CD14-positive monocyte (primary cell): ENCODE measurements around the gene MED9. TPM values are rescaled to one million over a fixed set of nuclear protein-coding genes. Genes with fewer than 3 reads are reported as not detected.

ENCODE experiments used
- DNase-seq, 3 donors: peaks; one replicate each; pipeline ENCODE4 v3.0.0-alpha.2; 2011 to 2022
- H2AFZ ChIP-seq: 2 replicates; pipeline ENCODE4 v1.6.0; 2012; ENCODE audit warnings: mild to moderate bottlenecking, low read depth, low read length, inconsistent platforms; ENCODE audit not compliant: insufficient read depth, poor library complexity, severe bottlenecking
- H3K27ac ChIP-seq, 2 donors: 1 replicate in 1 of 2; 2 replicates in 1 of 2; pipeline ENCODE4 v1.5.1; 2012 to 2013; ENCODE audit warnings: low read length in 2 of 2, control low read depth in 1 of 2, inconsistent platforms in 1 of 2, low read depth in 1 of 2, mild to moderate bottlenecking in 1 of 2
- H3K27me3 ChIP-seq, 2 donors: one replicate each; pipeline versions ENCODE4 v1.6.0 to v1.6.1; 2011 to 2013; ENCODE audit warnings: low read length in 2 of 2; ENCODE audit not compliant: control insufficient read depth in 2 of 2, insufficient read depth in 2 of 2
- H3K36me3 ChIP-seq, 2 donors: replicated peaks in 1 of 2; 1 replicate in 1 of 2; 2 replicates in 1 of 2; pipeline versions ENCODE4 v1.5.1 to v1.6.1; 2012 to 2013; ENCODE audit warnings: low read length in 2 of 2, control low read depth in 1 of 2, inconsistent platforms in 1 of 2, mild to moderate bottlenecking in 1 of 2; ENCODE audit not compliant: insufficient read depth in 2 of 2, control insufficient read depth in 1 of 2
- H3K4me1 ChIP-seq, 2 donors: 1 replicate in 1 of 2; 2 replicates in 1 of 2; pipeline versions ENCODE4 v1.5.1 to v1.6.1; 2012 to 2013; ENCODE audit warnings: low read length in 2 of 2, control low read depth in 1 of 2, inconsistent platforms in 1 of 2, mild to moderate bottlenecking in 1 of 2, moderate library complexity in 1 of 2; ENCODE audit not compliant: insufficient read depth in 2 of 2, control insufficient read depth in 1 of 2
- H3K4me2 ChIP-seq: replicated peaks from 2 replicates; pipeline ENCODE3; 2012; ENCODE audit warnings: low read length, moderate library complexity, mild to moderate bottlenecking; ENCODE audit not compliant: poor library complexity, severe bottlenecking; ENCODE audit errors: extremely low read depth
- H3K4me3 ChIP-seq, 3 experiments: fragments of 200-600 bp in 1 of 3; sonication (generic) in 1 of 3; replicated peaks in 1 of 3; 1 replicate in 2 of 3; 2 replicates in 1 of 3; pipeline ENCODE4 v1.5.1; 2011 to 2013; ENCODE audit warnings: low read length in 3 of 3, mild to moderate bottlenecking in 3 of 3, control low read depth in 2 of 3, low read depth in 2 of 3, inconsistent platforms in 1 of 3, moderate library complexity in 1 of 3
- H3K79me2 ChIP-seq: 2 replicates; pipeline ENCODE4 v1.6.0; 2012; ENCODE audit warnings: mild to moderate bottlenecking, control low read depth, inconsistent platforms, low read length, moderate library complexity; ENCODE audit not compliant: insufficient read depth
- H3K9ac ChIP-seq: 2 replicates; pipeline ENCODE4 v1.6.0; 2017; ENCODE audit warnings: low read length, mild to moderate bottlenecking; ENCODE audit not compliant: insufficient read depth, poor library complexity, severe bottlenecking
- H3K9me3 ChIP-seq, 2 donors: replicated peaks in 1 of 2; 1 replicate in 1 of 2; 2 replicates in 1 of 2; pipeline versions ENCODE4 v1.5.1 to v1.6.1; 2012 to 2013; ENCODE audit warnings: low read length in 2 of 2, control low read depth in 1 of 2; ENCODE audit not compliant: control insufficient read depth in 1 of 2, insufficient read depth in 1 of 2
- H4K20me1 ChIP-seq: 2 replicates; pipeline ENCODE4 v1.6.0; 2012; ENCODE audit warnings: mild to moderate bottlenecking, low read length, control low read depth, moderate library complexity; ENCODE audit not compliant: insufficient read depth
- H3K27ac Mint-ChIP-seq, 7 donors: one replicate each; pipeline ENCODE4 v1.8.0; 2020; ENCODE audit warnings: mild to moderate bottlenecking in 7 of 7, mixed read lengths in 7 of 7, moderate library complexity in 6 of 7, inconsistent platforms in 2 of 7
- H3K27me3 Mint-ChIP-seq, 3 donors: one replicate each; pipeline ENCODE4 v1.8.0; 2021 to 2022; ENCODE audit warnings: low read depth in 3 of 3, mild to moderate bottlenecking in 3 of 3, mixed read lengths in 3 of 3, moderate library complexity in 3 of 3, inconsistent platforms in 1 of 3
- H3K36me3 Mint-ChIP-seq, 2 donors: one replicate each; pipeline ENCODE4 v1.8.0; 2020; ENCODE audit warnings: mixed read lengths in 2 of 2, inconsistent platforms in 1 of 2, mild to moderate bottlenecking in 1 of 2
- H3K4me1 Mint-ChIP-seq: one replicate; pipeline ENCODE4 v1.8.0; 2020; ENCODE audit warnings: mild to moderate bottlenecking, mixed read lengths
- H3K4me3 Mint-ChIP-seq, 2 donors: one replicate each; pipeline ENCODE4 v1.8.0; 2020; ENCODE audit warnings: mild to moderate bottlenecking in 2 of 2, mixed read lengths in 2 of 2, moderate library complexity in 1 of 2
- H3K9me3 Mint-ChIP-seq, 7 donors: one replicate each; pipeline ENCODE4 v1.8.0; 2020 to 2022; ENCODE audit warnings: mixed read lengths in 7 of 7, mild to moderate bottlenecking in 6 of 7, moderate library complexity in 6 of 7, inconsistent platforms in 2 of 7
- CTCF ChIP-seq: fragments of 200-600 bp; IDR thresholded peaks from one replicate; pipeline ENCODE4 v1.8.0; 2022; ENCODE audit warnings: antibody characterized with exemption, mild to moderate bottlenecking
- WGBS: methylation state at CpG from one replicate; pipeline ENCODE4 v1.1.5; 2013; ENCODE audit warnings: missing lambda C conversion rate; ENCODE audit not compliant: insufficient coverage; 5-methylcytosine and 5-hydroxymethylcytosine counted together
- intact Hi-C, 2 donors: fragments of 100-400 bp; cut with micrococcal nuclease; formaldehyde crosslinking; loops; one replicate each; pipeline versions ENCODE4 v1.15.0 to v1.15.1; 2023
- polyA plus RNA-seq, 3 donors: library from polyadenylated mRNA; depleted of rRNA in 1 of 3; unstranded in 2 of 3; stranded (reverse) in 1 of 3; fragments of 300-500 nt in 2 of 3; fragments of >200 nt in 1 of 3; fragmentation: Illumina TruSeq in 2 of 3; gene quantifications; 1 replicate in 2 of 3; 2 replicates in 1 of 3; pipeline ENCODE4 v1.2.3, GENCODE V29; 2012 to 2021

The MED9 gene
- polyA plus RNA-seq, 3 donors: 5.6 to 6.9 (median 6.1) TPM

- H3K27ac Mint-ChIP-seq: no peak overlapping the region
- DNase-seq: no peak
- no peaks in the 10 kb centered on the region for H3K27me3 ChIP-seq
- no peak overlapping the region for H3K4me3 ChIP-seq
- no peak overlapping the region for H2AFZ ChIP-seq
- no peaks in the 10 kb centered on the region for H3K4me1 ChIP-seq
- peaks cover 6 to 10% (median 8%) of the 10 kb centered on the region in 3 donors for H3K27me3 Mint-ChIP-seq
- intact Hi-C loops: no loop called here
- no peak overlapping the region for H3K9ac ChIP-seq
- no peaks in the 10 kb centered on the region for H3K36me3 Mint-ChIP-seq
- WGBS: 83% methylated on average over 4 of the region's 5 CpGs
- no peaks in the 10 kb centered on the region for H4K20me1 ChIP-seq
- H3K36me3 ChIP-seq: no peaks in the 10 kb centered on the region
- TF ChIP-seq CTCF: no peak
- H3K79me2 ChIP-seq: no peaks in the 10 kb centered on the region
- H3K9me3 Mint-ChIP-seq: peaks cover 0 to 2% (median 0%) of the 10 kb centered on the region in 7 donors
- H3K4me1 Mint-ChIP-seq: no peaks in the 10 kb centered on the region
- H3K4me2 ChIP-seq: no peak overlapping the region
- no peak overlapping the region for H3K4me3 Mint-ChIP-seq
- H3K9me3 ChIP-seq: no peaks in the 10 kb centered on the region
- H3K27ac ChIP-seq: no peak overlapping the region
Measured at GRCh38 chr17:17467720-17468119, 9.1 kb upstream of the MED9 start.

- no peak for DNase-seq
- H3K27ac ChIP-seq: no peak overlapping the region
- no peaks in the 10 kb centered on the region for H3K4me1 ChIP-seq
- no peaks in the 10 kb centered on the region for H3K79me2 ChIP-seq
- 100% methylated on average over 4 of the region's 5 CpGs for WGBS
- H3K9me3 ChIP-seq: no peaks in the 10 kb centered on the region
- no peak overlapping the region for H3K9ac ChIP-seq
- intact Hi-C loops: no loop called here
- no peak overlapping the region for H3K27ac Mint-ChIP-seq
- H3K4me3 ChIP-seq: no peak overlapping the region
- H3K27me3 Mint-ChIP-seq: peaks cover 6 to 10% (median 6%) of the 10 kb centered on the region in 3 donors
- no peak overlapping the region for H2AFZ ChIP-seq
- no peak overlapping the region for H3K4me3 Mint-ChIP-seq
- no peaks in the 10 kb centered on the region for H4K20me1 ChIP-seq
- TF ChIP-seq CTCF: no peak
- no peaks in the 10 kb centered on the region for H3K36me3 ChIP-seq
- H3K27me3 ChIP-seq: no peaks in the 10 kb centered on the region
- no peaks in the 10 kb centered on the region for H3K36me3 Mint-ChIP-seq
- H3K4me1 Mint-ChIP-seq: no peaks in the 10 kb centered on the region
- H3K9me3 Mint-ChIP-seq: peaks cover 0 to 2% (median 0%) of the 10 kb centered on the region in 7 donors
- no peak overlapping the region for H3K4me2 ChIP-seq
Measured at GRCh38 chr17:17468217-17469010, 8.4 kb upstream of the MED9 start.
